Activated naive CD4-positive, alpha-beta T cell treated with anti-CD3 and anti-CD28 coated beads for 36 hours (primary cell): ENCODE measurements around the gene ABCC3. TPM values are rescaled to one million over a fixed set of nuclear protein-coding genes. Genes with fewer than 3 reads are reported as not detected.
"Not testable (repeated sequence)": the region's sequence is repeated elsewhere in the genome, so short reads cannot be mapped to it uniquely, and the experiment has no call there.

Experiments
- CTCF ChIA-PET: fragments of 350-600 bp; sonication (Branson Sonifier 250); formaldehyde crosslinking; loops from one replicate; lab custom pipeline; 2021; ENCODE audit warnings: antibody characterized with exemption; lab: Charles Lee
- DNase-seq: peaks from one replicate; pipeline ENCODE4 v3.0.0-alpha.2; 2020
- H3K27ac Mint-ChIP-seq: one replicate; pipeline ENCODE4 v1.8.0; 2021; ENCODE audit warnings: mild to moderate bottlenecking, mixed read lengths
- H3K27me3 Mint-ChIP-seq: one replicate; pipeline ENCODE4 v1.8.0; 2021; ENCODE audit warnings: low read depth, mixed read lengths
- H3K36me3 Mint-ChIP-seq: one replicate; pipeline ENCODE4 v1.8.0; 2021; ENCODE audit warnings: low read depth, mixed read lengths
- H3K4me1 Mint-ChIP-seq: one replicate; pipeline ENCODE4 v1.8.0; 2021; ENCODE audit warnings: low read depth, mixed read lengths
- H3K4me3 Mint-ChIP-seq: one replicate; pipeline ENCODE4 v1.8.0; 2021; ENCODE audit warnings: mild to moderate bottlenecking, moderate library complexity, mixed read lengths
- H3K9me3 Mint-ChIP-seq: one replicate; pipeline ENCODE4 v1.8.0; 2021; ENCODE audit warnings: mixed read lengths
- intact Hi-C: fragments of 100-400 bp; cut with micrococcal nuclease; formaldehyde crosslinking; loops from one replicate; pipeline ENCODE4 v1.15.1; 2023
- total RNA-seq, 2 experiments: library from RNA; stranded (reverse); gene quantifications; one replicate each; pipeline ENCODE4 v1.2.3, GENCODE V29; 2021

The ABCC3 gene
- total RNA-seq, 2 experiments from 2014 or later = not detected

- Mint-ChIP-seq H3K36me3 (peaks cover 18% of the 10 kb centered on the region), H3K4me1 (peaks cover 29% of the 10 kb centered on the region), H3K27me3 (no peaks in the 10 kb centered on the region), H3K9me3 (no peaks in the 10 kb centered on the region), H3K4me3 (peak overlapping the region; percentile 97), H3K27ac (peak overlapping the region; percentile 98)
- intact Hi-C loops = loop anchor here (1.0 to 5.0 kb wide), 4 partner anchors 12 to 222 kb away; partner anchors contain the start of gene TOB1
- CTCF ChIA-PET = no interaction called here
- no peak for DNase-seq
Measured at GRCh38 chr17:50719924-50720794, 85.5 kb downstream of the ABCC3 start.

- intact Hi-C loops = loop anchor here (2.0 to 5.0 kb wide), 2 partner anchors 17 to 221 kb away; no protein-coding TSS in a partner anchor
- Mint-ChIP-seq H3K36me3 (peaks cover 18% of the 10 kb centered on the region), H3K27ac (peak overlapping the region; percentile 98), H3K4me1 (peaks cover 35% of the 10 kb centered on the region), H3K9me3 (no peaks in the 10 kb centered on the region), H3K4me3 (peak overlapping the region; percentile 97), H3K27me3 (no peaks in the 10 kb centered on the region)
- CTCF ChIA-PET = no interaction called here
- no peak for DNase-seq
Measured at GRCh38 chr17:50721194-50722010, 86.7 kb downstream of the ABCC3 start.

- intact Hi-C loops = loop anchor here (5.0 kb wide), 1 partner anchor 220 kb away; no protein-coding TSS in a partner anchor
- Mint-ChIP-seq H3K4me1 (peaks cover 43% of the 10 kb centered on the region), H3K4me3 (no peak overlapping the region), H3K9me3 (no peaks in the 10 kb centered on the region), H3K27ac (no peak overlapping the region), H3K36me3 (peaks cover 21% of the 10 kb centered on the region), H3K27me3 (no peaks in the 10 kb centered on the region)
- DNase-seq = no peak
- CTCF ChIA-PET = interaction anchor here (0.7 kb wide), 1 partner anchor 13 kb away, joined by 3 read pairs; no protein-coding TSS in a partner anchor
Measured at GRCh38 chr17:50722746-50723145, 88.1 kb downstream of the ABCC3 start.

- not testable (repeated sequence) for DNase-seq, H3K27ac Mint-ChIP-seq, H3K27me3 Mint-ChIP-seq, H3K9me3 Mint-ChIP-seq, H3K4me3 Mint-ChIP-seq
- peaks cover 56% of the 10 kb centered on the region for H3K4me1 Mint-ChIP-seq
- H3K36me3 Mint-ChIP-seq = peaks cover 19% of the 10 kb centered on the region
- intact Hi-C loops = loop anchor here (5.0 kb wide), 1 partner anchor 218 kb away; no protein-coding TSS in a partner anchor
- CTCF ChIA-PET = interaction anchor here (0.6 kb wide), 1 partner anchor 58 kb away, joined by 3 read pairs; no protein-coding TSS in a partner anchor
Measured at GRCh38 chr17:50724622-50725021, 89.9 kb downstream of the ABCC3 start.

GRCh38 chr17:50725769-50726655 is 91.3 kb downstream of the ABCC3 start:
- no peaks in the 10 kb centered on the region for H3K9me3 Mint-ChIP-seq
- H3K27me3 Mint-ChIP-seq = no peaks in the 10 kb centered on the region
- H3K36me3 Mint-ChIP-seq = peaks cover 18% of the 10 kb centered on the region
- intact Hi-C loops = no loop called here
- CTCF ChIA-PET = no interaction called here
- DNase-seq = no peak
- H3K27ac Mint-ChIP-seq = no peak overlapping the region
- H3K4me3 Mint-ChIP-seq = no peak overlapping the region
- peaks cover 61% of the 10 kb centered on the region for H3K4me1 Mint-ChIP-seq

GRCh38 chr17:50728112-50728429 is 93.4 kb downstream of the ABCC3 start:
- H3K36me3 Mint-ChIP-seq = peaks cover 8% of the 10 kb centered on the region
- intact Hi-C loops = no loop called here
- CTCF ChIA-PET = no interaction called here
- H3K4me3 Mint-ChIP-seq = no peak overlapping the region
- H3K27ac Mint-ChIP-seq = peak overlapping the region; percentile 76
- no peak for DNase-seq
- H3K27me3 Mint-ChIP-seq = no peaks in the 10 kb centered on the region
- H3K9me3 Mint-ChIP-seq = no peaks in the 10 kb centered on the region
- H3K4me1 Mint-ChIP-seq = peaks cover 57% of the 10 kb centered on the region

GRCh38 chr17:50728881-50729765 is 94.4 kb downstream of the ABCC3 start:
- Mint-ChIP-seq H3K27ac (peak overlapping the region; percentile 76), H3K4me3 (no peak overlapping the region)

GRCh38 chr17:50731575-50732460 is 97.1 kb downstream of the ABCC3 start:
- Mint-ChIP-seq H3K9me3 (no peaks in the 10 kb centered on the region), H3K27ac (peak overlapping the region; percentile 50), H3K4me3 (no peak overlapping the region), H3K4me1 (peaks cover 65% of the 10 kb centered on the region), H3K36me3 (peaks cover 4% of the 10 kb centered on the region), H3K27me3 (no peaks in the 10 kb centered on the region)
- CTCF ChIA-PET = interaction anchor here (0.8 kb wide), 1 partner anchor 51 kb away, joined by 4 read pairs; no protein-coding TSS in a partner anchor
- intact Hi-C loops = no loop called here
- no peak for DNase-seq

More at GRCh38 chr17:50728881-50729765, 94.4 kb downstream of the ABCC3 start:
- Mint-ChIP-seq H3K36me3 (peaks cover 8% of the 10 kb centered on the region), H3K9me3 (no peaks in the 10 kb centered on the region), H3K4me1 (peaks cover 54% of the 10 kb centered on the region), H3K27me3 (no peaks in the 10 kb centered on the region)
- CTCF ChIA-PET = no interaction called here
- intact Hi-C loops = no loop called here
- DNase-seq = no peak

- Mint-ChIP-seq H3K4me1 (peaks cover 67% of the 10 kb centered on the region), H3K36me3 (peaks cover 19% of the 10 kb centered on the region), H3K9me3 (no peaks in the 10 kb centered on the region), H3K27ac (peak overlapping the region; percentile 51), H3K4me3 (no peak overlapping the region), H3K27me3 (no peaks in the 10 kb centered on the region)
- intact Hi-C loops = no loop called here
- CTCF ChIA-PET = interaction anchor here (0.6 to 0.9 kb wide), 3 partner anchors 10 to 104 kb away, joined by 3 read pairs; no protein-coding TSS in a partner anchor
- no peak for DNase-seq
Measured at GRCh38 chr17:50735287-50735686, 100.6 kb downstream of the ABCC3 start.

GRCh38 chr17:50737118-50737698 is 102.5 kb downstream of the ABCC3 start:
- Mint-ChIP-seq H3K4me1 (peaks cover 55% of the 10 kb centered on the region), H3K9me3 (no peaks in the 10 kb centered on the region), H3K27ac (no peak overlapping the region), H3K36me3 (peaks cover 36% of the 10 kb centered on the region), H3K27me3 (no peaks in the 10 kb centered on the region), H3K4me3 (no peak overlapping the region)
- peak; percentile 34 for DNase-seq
- intact Hi-C loops = no loop called here
- CTCF ChIA-PET = no interaction called here
